Measurements from ENCODE around the gene SLC8A2. TPM values are rescaled to one million over a fixed set of nuclear protein-coding genes. Genes with fewer than 3 reads are reported as not detected.

SLC8A2 gene
- total and polyA plus RNA-seq, 2 of the 8 experiments (the other 6 are each of a cell fraction or from before 2014, with no cell fraction given), result 7.3 to 12.4 TPM

- no peak for TF ChIP-seq ATF2 (IDR thresholded peaks at IDR 0.05; ENCODE audit: low read length)
- no peak for TF ChIP-seq RFX5 (IDR thresholded peaks at IDR 0.05; ENCODE audit: borderline replicate concordance, low read depth, low read length)
Measured at GRCh38 chr19:47499863-47500830, 28.5 kb upstream of the SLC8A2 start (continued).
